ENCODE results near the gene TBX4. TPM values are rescaled to one million over a fixed set of nuclear protein-coding genes. Genes with fewer than 3 reads are reported as not detected.
"Not testable (repeated sequence)": the region's sequence is repeated elsewhere in the genome, so short reads cannot be mapped to it uniquely, and the experiment has no call there.

TBX4 gene
- polyA plus RNA-seq, 2 of the 4 experiments (the other 2 are of a cell fraction) = 0.17 to 0.18 TPM

DNA sequence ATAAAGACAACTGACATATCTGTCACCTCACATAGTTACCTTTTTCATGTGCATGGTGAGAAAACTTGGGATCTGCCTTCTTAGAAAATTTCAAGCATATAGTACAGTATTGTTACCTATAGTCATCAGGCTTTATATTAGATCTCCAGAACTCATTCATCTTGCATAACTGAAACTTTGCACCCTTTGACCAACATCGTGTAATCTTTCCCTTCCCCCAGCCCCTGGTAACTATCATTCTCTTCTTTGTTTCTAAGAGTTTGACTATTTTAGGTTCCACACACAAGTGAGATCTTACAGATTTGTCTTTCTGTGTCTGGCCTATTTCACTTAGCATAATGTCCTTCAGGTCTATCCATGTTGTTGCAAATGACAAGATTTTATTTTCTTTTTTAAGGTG, 22.9 kb upstream of the TBX4 start:
- peaks cover 5% of the 10 kb centered on the region; the same call in 1 of the 3 replicates for H3K9me3 ChIP-seq
- FAIRE-seq (no peak), ATAC-seq (no peak), DNase-seq (ENCODE audit: low read depth in 1 of 2, low spot score in 1 of 2) (no peak)
- H3K27ac ChIP-seq = peak overlapping the region in 1 of 2 experiments; percentile 7; a peak in 1 of 6 replicates
- no peak overlapping the region for H3K4me3 ChIP-seq
- H3K4me2 ChIP-seq = no peak overlapping the region
- peaks cover 43% of the 10 kb centered on the region for H3K4me1 ChIP-seq
- ChIA-PET CTCF (interaction anchor here (1.4 to 7.0 kb wide), 4 partner anchors 12 to 122 kb away, joined by 4 to 61 read pairs (median 10); no protein-coding TSS in a partner anchor), POLR2A (no interaction called here)
- WGBS (ENCODE audit: missing lambda C conversion rate) = 26% methylated on average over 1 of the region's 1 CpG
- TF ChIP-seq ZC3H11A (IDR thresholded peaks at IDR 0.05) = no peak
- TF ChIP-seq ESRRA (IDR thresholded peaks at IDR 0.05; ENCODE audit: borderline replicate concordance, low read length) = no peak
- TF ChIP-seq EHF (CRISPR knock-in tag; IDR thresholded peaks at IDR 0.05) = no peak
- no peak for TF ChIP-seq REST (IDR thresholded peaks at IDR 0.05)
- TF ChIP-seq MAFK (IDR thresholded peaks at IDR 0.05; ENCODE audit: partially characterized antibody) = no peak
- TF ChIP-seq, protein P1, sequence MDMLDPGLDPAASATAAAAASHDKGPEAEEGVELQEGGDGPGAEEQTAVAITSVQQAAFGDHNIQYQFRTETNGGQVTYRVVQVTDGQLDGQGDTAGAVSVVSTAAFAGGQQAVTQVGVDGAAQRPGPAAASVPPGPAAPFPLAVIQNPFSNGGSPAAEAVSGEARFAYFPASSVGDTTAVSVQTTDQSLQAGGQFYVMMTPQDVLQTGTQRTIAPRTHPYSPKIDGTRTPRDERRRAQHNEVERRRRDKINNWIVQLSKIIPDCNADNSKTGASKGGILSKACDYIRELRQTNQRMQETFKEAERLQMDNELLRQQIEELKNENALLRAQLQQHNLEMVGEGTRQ (IDR thresholded peaks at IDR 0.05) = no peak
- TF ChIP-seq RNF2 (IDR thresholded peaks at IDR 0.05; ENCODE audit: borderline replicate concordance, low read depth) = no peak
- TF ChIP-seq RFX5 (IDR thresholded peaks at IDR 0.05) = no peak
- no peak for TF ChIP-seq EP300 (IDR thresholded peaks at IDR 0.05)
- TF ChIP-seq KDM5A (IDR thresholded peaks at IDR 0.05) = no peak
- TF ChIP-seq CEBPB (IDR thresholded peaks at IDR 0.05) = no peak
- TF ChIP-seq HOXB13 (CRISPR knock-in tag; IDR thresholded peaks at IDR 0.05; ENCODE audit: low read depth) = no peak
- TF ChIP-seq TP53 (CRISPR knock-in tag; IDR thresholded peaks at IDR 0.05) = no peak

GRCh38 chr17:61429831-61430230, 22.4 kb upstream of the TBX4 start:
- POLR2A ChIA-PET; DNase-seq (ENCODE audit: low read depth in 1 of 2, low spot score in 1 of 2); ATAC-seq; H3K4me3 ChIP-seq; H3K4me2 ChIP-seq; FAIRE-seq; H3K27ac ChIP-seq; H3K9me3 ChIP-seq: not testable (repeated sequence)
- peaks cover 43% of the 10 kb centered on the region for H3K4me1 ChIP-seq
- 88% methylated on average over 6 of the region's 6 CpGs for WGBS (ENCODE audit: missing lambda C conversion rate)
- CTCF ChIA-PET = interaction anchor here (1.4 kb wide), 1 partner anchor 12 kb away, joined by 4 read pairs; no protein-coding TSS in a partner anchor

DNA sequence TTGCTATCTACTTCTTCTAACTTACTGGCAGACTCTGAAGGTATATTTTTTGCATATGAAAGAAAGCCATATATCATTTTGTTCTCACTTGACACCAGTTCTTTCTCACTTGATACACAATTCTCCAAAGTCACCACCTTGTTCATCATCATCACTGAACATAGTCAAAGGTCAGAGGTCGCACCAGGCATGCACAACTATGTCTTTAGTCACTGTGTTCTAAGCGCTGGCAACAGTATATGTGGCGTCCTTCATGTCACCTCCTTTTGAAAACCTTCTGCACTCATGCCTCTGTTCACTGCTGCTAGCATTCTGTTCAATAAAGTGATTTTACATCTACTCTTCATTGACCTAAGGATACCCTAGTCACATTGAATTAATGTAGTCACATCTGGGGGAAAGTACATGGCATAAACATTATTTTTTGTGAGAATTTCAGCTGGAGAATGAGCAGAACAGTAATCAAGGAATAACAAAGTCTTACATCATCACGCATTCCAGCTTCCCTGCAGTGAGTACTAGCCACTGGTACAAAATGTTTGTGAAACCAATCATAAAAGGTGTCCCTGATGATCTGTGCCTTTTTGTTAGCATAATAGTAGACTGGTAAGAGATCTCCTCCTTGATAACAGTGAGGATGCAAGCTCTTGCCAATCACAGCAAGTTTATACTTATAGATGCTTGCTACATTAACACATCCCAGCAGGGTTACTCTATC, 20.5 kb upstream of the TBX4 start:
- no peak overlapping the region for H3K4me3 ChIP-seq
- ATAC-seq (peak; percentile 74 to 90), DNase-seq (ENCODE audit: low read depth in 1 of 2, low spot score in 1 of 2) (peak in 1 of 2 experiments; percentile 69), FAIRE-seq (peak; percentile 56)
- WGBS (ENCODE audit: missing lambda C conversion rate) = 23% methylated on average over 4 of the region's 4 CpGs
- POLR2A ChIA-PET = interaction anchor here (0.6 kb wide), 1 partner anchor 12 kb away, joined by 4 read pairs; no protein-coding TSS in a partner anchor
- H3K4me2 ChIP-seq = peak overlapping the region; percentile 48
- H3K27ac ChIP-seq = peak overlapping the region; percentile 51 to 68
- TF ChIP-seq CEBPB (IDR thresholded peaks at IDR 0.05) (peak in 1 of 2 experiments; percentile 50; a peak in 2 of 4 replicates), HMGXB4 (CRISPR knock-in tag; IDR thresholded peaks at IDR 0.05; ENCODE audit: borderline replicate concordance) (no peak), RARB (CRISPR knock-in tag; IDR thresholded peaks at IDR 0.05) (no peak), CHD2 (IDR thresholded peaks at IDR 0.05; ENCODE audit: low read length, partially characterized antibody) (no peak), JUNB (IDR thresholded peaks at IDR 0.05) (peak; percentile 46; the same call in 1 of the 2 replicates), EHMT2 (IDR thresholded peaks at IDR 0.05; ENCODE audit: low read depth) (no peak), GATA3 (IDR thresholded peaks at IDR 0.05; ENCODE audit: borderline replicate concordance) (peak; percentile 94), EP300 (IDR thresholded peaks at IDR 0.05) (peak in 1 of 2 experiments; percentile 11; a peak in 1 of 5 replicates), SREBF2 (IDR thresholded peaks at IDR 0.05) (no peak), RNF2 (IDR thresholded peaks at IDR 0.05; ENCODE audit: borderline replicate concordance, low read depth) (no peak), FOSL2 (IDR thresholded peaks at IDR 0.05) (no peak), FOSL2 (CRISPR knock-in tag; IDR thresholded peaks at IDR 0.05) (peak; percentile 52)
- H3K4me1 ChIP-seq = peaks cover 31% of the 10 kb centered on the region
- peaks cover 21% of the 10 kb centered on the region; the same call in 2 of the 3 replicates for H3K9me3 ChIP-seq
- CTCF ChIA-PET = interaction anchor here (0.7 to 2.0 kb wide), 3 partner anchors 14 to 119 kb away, joined by 3 to 4 read pairs (median 3); no protein-coding TSS in a partner anchor

Data from A549 (cell line).